Measurements from ENCODE around the gene RAPGEF5. TPM values are rescaled to one million over a fixed set of nuclear protein-coding genes. Genes with fewer than 3 reads are reported as not detected.
A peak's percentile ranks its signal among the peaks of the same experiment; 100 is the strongest.

The RAPGEF5 gene
- total RNA-seq, 6 experiments from 2014 or later: 15.5 to 56.4 (median 27.1) TPM

GRCh38 chr7:22231141-22231540 lies 125.8 kb downstream of the RAPGEF5 start:
- H3K9me3 ChIP-seq: no peaks in the 10 kb centered on the region
- no peak for ATAC-seq
- intact Hi-C loops (cut with DNase I): loop anchor here in 1 of 2 donors (10.0 kb wide), 1 partner anchor 56 kb away; no protein-coding TSS in a partner anchor
- H3K27me3 ChIP-seq: no peaks in the 10 kb centered on the region
- 86% methylated on average over 1 of the region's 1 CpG for WGBS (ENCODE audit: insufficient coverage, low coverage, low lambda C conversion rate, missing lambda C conversion rate)
- no peaks in the 10 kb centered on the region for H3K36me3 ChIP-seq
- H3K4me1 ChIP-seq: peaks cover 0 to 20% (median 5%) of the 10 kb centered on the region in 4 donors
- TF ChIP-seq CTCF (IDR thresholded peaks at IDR 0.05) (no peak), POLR2A (IDR thresholded peaks at IDR 0.05) (no peak)
- no peak for DNase-seq
- no peak overlapping the region for H3K4me3 ChIP-seq
- no peak overlapping the region for H3K27ac ChIP-seq

- WGBS (ENCODE audit: insufficient coverage, low coverage, low lambda C conversion rate, missing lambda C conversion rate): 29% methylated on average over 2 of the region's 2 CpGs
- peak in 1 of 3 donors; percentile 53 for DNase-seq
- Histone ChIP-seq H3K9me3 (no peaks in the 10 kb centered on the region), H3K4me1 (peaks cover 0 to 20% (median 5%) of the 10 kb centered on the region in 4 donors), H3K27me3 (no peaks in the 10 kb centered on the region), H3K36me3 (no peaks in the 10 kb centered on the region), H3K27ac (no peak overlapping the region), H3K4me3 (no peak overlapping the region)
- TF ChIP-seq CTCF (IDR thresholded peaks at IDR 0.05) (no peak), POLR2A (IDR thresholded peaks at IDR 0.05) (no peak)
- peak; percentile 83 to 91 (median 87) for ATAC-seq
- intact Hi-C loops (cut with DNase I): loop anchor here in 1 of 2 donors (10.0 kb wide), 1 partner anchor 55 kb away; no protein-coding TSS in a partner anchor
Observed at GRCh38 chr7:22230238-22230637, 126.7 kb downstream of the RAPGEF5 start.

GRCh38 chr7:22229148-22229547 lies 127.8 kb downstream of the RAPGEF5 start:
- Histone ChIP-seq H3K36me3 (no peaks in the 10 kb centered on the region), H3K4me3 (no peak overlapping the region), H3K4me1 (peaks cover 0 to 14% (median 3%) of the 10 kb centered on the region in 4 donors), H3K9me3 (no peaks in the 10 kb centered on the region), H3K27me3 (no peaks in the 10 kb centered on the region), H3K27ac (no peak overlapping the region)
- DNase-seq (no peak), ATAC-seq (no peak)
- WGBS (ENCODE audit: insufficient coverage, low coverage, low lambda C conversion rate, missing lambda C conversion rate): 96% methylated on average over 2 of the region's 2 CpGs
- intact Hi-C loops (cut with DNase I): no loop called here
- TF ChIP-seq POLR2A (IDR thresholded peaks at IDR 0.05): no peak
- no peak for TF ChIP-seq CTCF (IDR thresholded peaks at IDR 0.05)

DNA sequence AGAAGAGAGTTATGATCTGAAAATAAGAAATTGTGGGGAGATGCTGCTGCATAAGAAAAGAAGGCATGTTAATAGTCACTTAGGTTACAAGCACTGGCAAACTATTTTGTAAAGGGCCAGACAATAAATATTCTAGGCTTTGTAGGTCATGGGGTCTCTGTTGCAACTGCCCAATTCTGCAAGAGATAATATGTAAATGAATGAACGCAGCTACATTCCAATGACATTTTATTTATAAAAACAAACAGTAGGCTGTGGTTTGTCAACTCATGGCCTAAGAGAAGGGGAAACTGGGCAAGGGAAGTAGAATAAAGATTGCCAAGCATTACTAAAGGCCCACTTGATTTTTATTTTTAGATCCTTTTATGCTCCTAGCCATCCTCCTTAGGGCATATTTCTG lies 133.1 kb downstream of the RAPGEF5 start:
- DNase-seq: no peak
- intact Hi-C loops (cut with DNase I): no loop called here
- TF ChIP-seq POLR2A (IDR thresholded peaks at IDR 0.05) (no peak), CTCF (IDR thresholded peaks at IDR 0.05) (no peak)
- Histone ChIP-seq H3K27ac (no peak overlapping the region), H3K36me3 (no peaks in the 10 kb centered on the region), H3K27me3 (no peaks in the 10 kb centered on the region), H3K4me3 (no peak overlapping the region), H3K4me1 (no peaks in the 10 kb centered on the region), H3K9me3 (no peaks in the 10 kb centered on the region)
- no peak for ATAC-seq
- 29% methylated on average over 1 of the region's 1 CpG for WGBS (ENCODE audit: insufficient coverage, low coverage, low lambda C conversion rate, missing lambda C conversion rate)

DNA sequence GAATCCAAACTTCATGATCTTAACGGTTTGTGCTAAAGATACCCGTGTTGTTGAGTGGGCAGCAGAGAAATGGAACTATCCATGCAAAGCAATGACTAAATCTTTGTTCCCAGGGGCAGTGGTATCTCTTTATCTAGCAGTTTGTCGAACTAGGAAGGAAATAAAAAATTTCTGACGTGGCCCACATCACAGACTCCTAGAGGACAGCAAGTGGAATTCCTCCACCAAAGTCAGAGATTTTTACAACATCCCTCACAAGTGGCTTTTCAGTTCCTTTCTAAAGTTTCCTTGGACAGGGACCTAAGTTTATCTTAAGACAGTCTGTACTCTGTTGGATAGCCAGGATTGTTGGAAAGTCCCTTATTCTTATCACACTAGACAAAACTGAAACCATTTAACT lies 136.0 kb downstream of the RAPGEF5 start:
- ATAC-seq: peak; percentile 39 to 71 (median 46)
- 75% methylated on average over 4 of the region's 4 CpGs for WGBS (ENCODE audit: insufficient coverage, low coverage, low lambda C conversion rate, missing lambda C conversion rate)
- Histone ChIP-seq H3K4me3 (no peak overlapping the region), H3K36me3 (no peaks in the 10 kb centered on the region), H3K9me3 (no peaks in the 10 kb centered on the region), H3K27me3 (no peaks in the 10 kb centered on the region), H3K27ac (peak overlapping the region; percentile 49 to 54 (median 51)), H3K4me1 (no peaks in the 10 kb centered on the region)
- intact Hi-C loops (cut with DNase I): no loop called here
- TF ChIP-seq POLR2A (IDR thresholded peaks at IDR 0.05) (no peak), CTCF (IDR thresholded peaks at IDR 0.05) (peak in 1 of 4 donors; percentile 8)
- no peak for DNase-seq
